ENCODE results near the gene MYL11.
"Not testable (repeated sequence)": the region's sequence is repeated elsewhere in the genome, so short reads cannot be mapped to it uniquely, and the experiment has no call there.

Gene MYL11, protein sequence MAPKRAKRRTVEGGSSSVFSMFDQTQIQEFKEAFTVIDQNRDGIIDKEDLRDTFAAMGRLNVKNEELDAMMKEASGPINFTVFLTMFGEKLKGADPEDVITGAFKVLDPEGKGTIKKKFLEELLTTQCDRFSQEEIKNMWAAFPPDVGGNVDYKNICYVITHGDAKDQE

GRCh38 chr16:30374538-30374937 is at the start of gene MYL11:
Gene MYL11 (plus strand): TSS chr16:30374802. CDS start chr16:30374858, 56 bp downstream.
- no peak within 1 kb of the TSS for H3K4me3 ChIP-seq (ENCODE audit: low read depth, low read length)

GRCh38 chr16:30334473-30334989 is 40.1 kb upstream of the MYL11 start:
- peak overlapping the region; percentile 39 for H3K4me3 ChIP-seq (ENCODE audit: low read depth, low read length)

- peak overlapping the region; percentile 58 for H3K4me3 ChIP-seq (ENCODE audit: low read depth, low read length)
Observed at GRCh38 chr16:30335028-30335597, 39.5 kb upstream of the MYL11 start.

- H3K4me3 ChIP-seq (ENCODE audit: low read depth, low read length), result no peak overlapping the region
Observed at GRCh38 chr16:30335598-30336474, 38.8 kb upstream of the MYL11 start.

- not testable (repeated sequence) for H3K4me3 ChIP-seq (ENCODE audit: low read depth, low read length)
Observed at GRCh38 chr16:30337964-30338357, 36.6 kb upstream of the MYL11 start.

- not testable (repeated sequence) for H3K4me3 ChIP-seq (ENCODE audit: low read depth, low read length)
Observed at GRCh38 chr16:30338715-30339114, 35.9 kb upstream of the MYL11 start.

GRCh38 chr16:30340621-30341020 is 34.0 kb upstream of the MYL11 start:
- H3K4me3 ChIP-seq (ENCODE audit: low read depth, low read length), result no peak overlapping the region

DNA sequence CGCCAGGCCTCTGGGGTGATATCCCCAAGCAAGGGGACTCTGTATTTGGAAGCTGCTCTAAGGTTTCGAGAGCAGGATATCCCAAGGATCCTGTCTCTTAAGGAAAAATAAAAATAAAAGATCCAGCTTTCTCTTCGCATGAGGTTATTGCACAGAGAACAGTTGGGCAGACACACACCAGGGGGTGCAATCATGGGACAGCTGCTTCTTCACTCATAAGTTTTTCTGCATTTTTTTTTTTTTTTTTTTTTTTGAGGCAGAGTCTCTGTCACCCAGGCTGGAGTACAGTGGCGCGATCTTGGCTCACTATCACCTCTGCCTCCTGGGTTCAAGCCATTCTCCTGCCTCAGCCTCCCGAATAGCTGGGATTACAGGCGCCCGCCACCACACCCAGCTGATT is 32.6 kb upstream of the MYL11 start:
- H3K4me3 ChIP-seq (ENCODE audit: low read depth, low read length), result not testable (repeated sequence)

DNA sequence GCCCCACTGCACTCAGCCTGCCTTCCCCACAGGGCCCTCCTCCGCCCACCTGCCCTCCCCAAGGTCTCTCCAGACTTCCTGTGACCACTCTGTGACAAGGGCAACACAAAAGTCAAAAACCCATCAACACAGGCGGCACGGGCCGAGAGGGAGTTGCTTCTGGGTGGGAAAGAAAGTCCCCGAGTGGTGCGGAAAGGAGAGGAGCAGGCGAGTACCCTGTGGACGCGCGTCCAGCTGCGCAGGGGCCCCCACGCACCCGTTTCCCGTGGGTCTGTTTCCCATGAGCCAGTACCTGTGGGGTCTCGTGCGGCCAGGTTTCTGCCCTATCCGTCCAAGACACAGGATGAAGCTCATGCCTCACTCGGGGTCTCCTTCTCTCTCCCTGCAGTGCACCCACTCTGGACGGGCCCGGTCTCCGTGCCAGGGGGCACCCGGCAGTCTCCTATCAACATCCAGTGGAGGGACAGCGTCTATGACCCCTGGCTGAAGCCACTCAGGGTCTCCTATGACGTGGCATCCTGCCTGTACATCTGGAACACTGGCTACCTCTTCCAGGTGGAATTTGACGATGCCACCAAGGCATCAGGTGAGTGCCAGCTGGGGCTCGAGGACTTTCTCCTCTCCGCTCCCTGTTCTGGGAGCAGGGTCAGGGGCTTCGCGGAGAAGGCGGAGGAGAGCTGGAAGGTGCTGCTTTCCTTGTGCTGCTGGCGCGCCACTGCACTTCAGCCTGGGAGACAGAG is 31.7 kb upstream of the MYL11 start:
- H3K4me3 ChIP-seq (ENCODE audit: low read depth, low read length), result no peak overlapping the region

DNA sequence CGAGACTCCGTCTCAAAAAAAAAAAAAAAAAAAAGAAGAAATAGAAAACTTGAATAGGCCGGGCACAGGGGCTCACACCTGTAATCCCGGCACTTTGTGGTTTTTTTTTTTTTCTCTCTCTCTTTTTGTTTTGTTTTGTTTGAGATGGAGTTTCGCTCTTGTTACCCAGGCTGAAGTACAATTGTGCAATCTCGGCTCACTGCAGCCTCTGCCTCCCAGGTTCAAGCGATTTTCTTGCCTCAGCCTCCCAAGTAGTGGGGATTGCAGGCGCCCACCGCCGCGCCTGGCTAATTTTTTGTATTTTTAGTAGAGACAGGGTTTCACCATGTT is 31.1 kb upstream of the MYL11 start:
- H3K4me3 ChIP-seq (ENCODE audit: low read depth, low read length), result not testable (repeated sequence)

DNA sequence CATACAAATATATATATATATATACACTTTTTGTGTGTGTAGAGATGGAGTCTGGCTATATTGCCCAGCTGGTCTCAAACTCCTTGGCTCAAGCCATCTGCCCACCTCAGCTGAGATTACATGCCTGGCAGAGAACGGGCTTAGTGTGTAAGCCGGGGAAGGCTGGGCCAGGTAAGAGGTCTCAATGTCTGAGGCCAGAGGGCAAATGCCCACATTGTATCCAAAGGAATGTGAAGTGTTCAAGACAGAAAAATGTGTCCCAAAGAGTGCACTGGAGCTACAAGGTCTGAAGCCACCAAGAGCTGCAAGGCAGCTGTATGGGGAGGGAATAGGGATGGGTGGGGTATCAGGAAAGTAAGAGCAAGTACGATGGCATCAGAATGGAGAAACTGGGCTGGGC is 28.3 kb upstream of the MYL11 start:
- no peak overlapping the region for H3K4me3 ChIP-seq (ENCODE audit: low read depth, low read length)

- H3K4me3 ChIP-seq (ENCODE audit: low read depth, low read length), result no peak overlapping the region
Observed at GRCh38 chr16:30348113-30348512, 26.5 kb upstream of the MYL11 start.

DNA sequence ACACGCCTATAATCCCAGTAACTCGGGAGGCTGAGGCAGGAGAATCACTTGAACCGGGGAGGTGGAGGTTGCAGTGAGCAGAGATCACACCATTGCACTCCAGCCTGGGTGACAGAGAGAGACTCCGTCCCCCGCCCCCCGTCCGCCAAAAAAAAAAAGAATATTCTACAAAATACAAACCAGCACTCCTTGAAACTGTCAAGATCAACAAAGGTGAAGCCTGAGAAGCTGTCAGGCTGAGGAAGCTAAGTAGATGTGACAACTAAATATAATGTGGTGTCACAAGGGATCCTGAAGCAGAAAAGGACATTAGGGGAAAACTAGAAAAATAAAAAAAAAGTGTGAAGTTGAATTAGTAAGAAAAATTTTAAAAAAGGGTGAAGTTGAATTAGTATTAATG is 25.7 kb upstream of the MYL11 start:
- H3K4me3 ChIP-seq (ENCODE audit: low read depth, low read length), result no peak overlapping the region

GRCh38 chr16:30349675-30350074 is 24.9 kb upstream of the MYL11 start:
- H3K4me3 ChIP-seq (ENCODE audit: low read depth, low read length), result no peak overlapping the region

GRCh38 chr16:30350134-30350871 is 24.3 kb upstream of the MYL11 start:
- H3K4me3 ChIP-seq (ENCODE audit: low read depth, low read length), result no peak overlapping the region

DNA sequence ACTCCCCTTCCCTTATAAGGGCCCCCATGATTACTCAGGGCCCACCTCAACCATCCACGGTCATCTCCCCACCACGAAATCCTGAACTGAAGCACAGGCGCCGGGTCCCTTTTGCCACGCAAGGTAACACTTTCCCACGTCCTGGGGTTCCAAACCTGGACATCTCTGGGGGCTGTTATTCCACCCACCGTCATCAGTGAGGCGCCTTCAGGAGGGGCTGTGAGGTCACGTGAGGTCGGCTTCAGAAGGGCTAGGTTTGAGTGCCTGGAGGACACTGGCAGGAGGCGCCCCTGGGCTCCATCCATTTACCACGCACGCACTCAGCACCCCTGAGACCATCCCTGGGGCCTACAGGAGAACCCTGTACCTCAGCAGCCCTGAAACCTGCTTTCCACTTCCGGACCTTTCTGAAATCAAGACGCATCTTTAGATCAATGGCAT is 23.6 kb upstream of the MYL11 start:
- no peak overlapping the region for H3K4me3 ChIP-seq (ENCODE audit: low read depth, low read length)

DNA sequence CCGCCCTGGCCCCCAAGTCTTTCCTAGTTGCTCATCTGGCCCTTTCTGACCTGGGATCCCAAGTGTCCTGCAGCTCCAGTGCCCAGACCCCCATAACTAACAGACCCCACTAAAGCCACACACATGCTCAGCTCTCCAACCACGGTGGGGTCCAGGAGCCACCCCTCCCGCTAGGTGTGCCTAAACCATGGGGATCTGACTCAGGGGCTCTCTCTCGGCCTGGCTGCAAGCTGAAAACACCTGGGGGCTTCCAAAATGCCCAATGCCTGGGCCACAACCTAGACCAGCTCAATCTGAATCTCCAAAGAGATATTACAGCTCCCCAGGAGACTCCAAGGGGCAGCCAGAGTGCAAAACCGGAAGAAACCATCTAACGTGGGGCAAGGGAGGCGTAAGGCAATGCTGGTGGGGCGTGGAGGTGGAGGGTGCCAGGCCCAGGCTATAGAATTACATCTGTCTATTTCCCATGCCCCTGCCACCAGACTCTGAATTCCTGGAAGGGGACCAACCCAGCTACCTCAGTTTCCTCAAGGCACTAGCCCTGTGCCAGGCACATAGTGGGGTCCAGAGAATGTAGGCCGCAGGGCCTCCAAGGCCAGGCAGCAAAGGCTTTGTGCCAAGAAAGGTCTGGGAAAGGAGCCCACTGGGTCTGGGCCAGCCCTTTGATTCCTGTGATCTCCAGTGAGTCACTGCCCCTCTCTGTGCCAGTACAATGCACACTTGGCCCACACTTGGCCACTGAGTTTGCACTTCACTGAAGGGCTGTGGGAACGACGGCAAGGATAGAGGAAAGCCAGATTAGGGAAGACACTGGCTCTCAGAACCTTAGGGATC is 22.8 kb upstream of the MYL11 start:
- no peak overlapping the region for H3K4me3 ChIP-seq (ENCODE audit: low read depth, low read length)

- no peak overlapping the region for H3K4me3 ChIP-seq (ENCODE audit: low read depth, low read length)
Observed at GRCh38 chr16:30352488-30353401, 21.9 kb upstream of the MYL11 start.

Measured in iPS-11a (cell line).